ENCODE measurements around the gene TRANK1. TPM values are rescaled to one million over a fixed set of nuclear protein-coding genes. Genes with fewer than 3 reads are reported as not detected.
A peak's percentile ranks its signal among the peaks of the same experiment; 100 is the strongest.

TRANK1 gene
- total RNA-seq, 1 experiment from 2014 or later: 6.3 TPM

- H3K27ac ChIP-seq (ENCODE audit: low read depth, low read length, poor library complexity, severe bottlenecking): peak within 1 kb of the TSS; percentile 98
- DNase-seq (ENCODE audit: low spot score): peak; percentile 100
- TF ChIP-seq CTCF (conservative IDR thresholded peaks at IDR 0.05; ENCODE audit: low read depth, low read length): peak; percentile 31; the same call in 1 of the 2 replicates
- TF ChIP-seq EZH2 (IDR thresholded peaks at IDR 0.05; ENCODE audit: borderline replicate concordance, low read depth, low read length, poor library complexity, severe bottlenecking): no peak
- POLR2A ChIA-PET (ENCODE audit: low non-redundant PET): interaction anchor here (0.6 to 0.7 kb wide), 2 partner anchors 38 to 47 kb away, joined by 3 to 5 read pairs; no protein-coding TSS in a partner anchor
- H3K4me1 ChIP-seq (ENCODE audit: insufficient read depth, low read length, poor library complexity, severe bottlenecking): peaks cover 30% of the 10 kb centered on the region
- peak within 1 kb of the TSS; percentile 71 for H3K4me3 ChIP-seq (ENCODE audit: low read depth, low read length, poor library complexity, severe bottlenecking)
- H3K36me3 ChIP-seq (ENCODE audit: insufficient read depth, low read length, poor library complexity, severe bottlenecking): peaks cover 43% of the 10 kb centered on the region
- no peaks in the 10 kb centered on the region for H3K9me3 ChIP-seq (ENCODE audit: low read depth, low read length, poor library complexity, severe bottlenecking)
- CTCF ChIA-PET: interaction anchor here (0.5 to 2.0 kb wide), 3 partner anchors 33 to 201 kb away, joined by 3 to 7 read pairs (median 7); no protein-coding TSS in a partner anchor
- no TSS peak for BruUV-seq (replicated peaks)
- H3K27me3 ChIP-seq (replicated peaks; ENCODE audit: insufficient read depth, low read depth, low read length, poor library complexity): no peaks in the 10 kb centered on the region
- intact Hi-C loops (cut with micrococcal nuclease; ENCODE audit: unreplicated experiment): loop anchor here (5.0 kb wide), 1 partner anchor 101 kb away; no protein-coding TSS in a partner anchor
Observed at GRCh38 chr3:36992806-36993325, 48.0 kb upstream of the TRANK1 start, which contains the start of gene EPM2AIP1. Gene EPM2AIP1, minus strand, starts transcription at chr3:36993131. Its CDS starts 54 bp downstream, at chr3:36993077.

GRCh38 chr3:36991923-36992805, 47.3 kb upstream of the TRANK1 start:
- no peaks in the 10 kb centered on the region for H3K27me3 ChIP-seq (replicated peaks; ENCODE audit: insufficient read depth, low read depth, low read length, poor library complexity)
- BruUV-seq (replicated peaks): TSS peak; percentile 42
- DNase-seq (ENCODE audit: low spot score): no peak
- peaks cover 41% of the 10 kb centered on the region for H3K36me3 ChIP-seq (ENCODE audit: insufficient read depth, low read length, poor library complexity, severe bottlenecking)
- TF ChIP-seq CTCF (conservative IDR thresholded peaks at IDR 0.05; ENCODE audit: low read depth, low read length) (no peak), EZH2 (IDR thresholded peaks at IDR 0.05; ENCODE audit: borderline replicate concordance, low read depth, low read length, poor library complexity, severe bottlenecking) (no peak)
- H3K4me3 ChIP-seq (ENCODE audit: low read depth, low read length, poor library complexity, severe bottlenecking): peak overlapping the region; percentile 71
- intact Hi-C loops (cut with micrococcal nuclease; ENCODE audit: unreplicated experiment): loop anchor here (5.0 kb wide), 1 partner anchor 100 kb away; no protein-coding TSS in a partner anchor
- H3K9me3 ChIP-seq (ENCODE audit: low read depth, low read length, poor library complexity, severe bottlenecking): no peaks in the 10 kb centered on the region
- ChIA-PET POLR2A (ENCODE audit: low non-redundant PET) (interaction anchor here (0.7 kb wide), 1 partner anchor 46 kb away, joined by 3 read pairs; no protein-coding TSS in a partner anchor), CTCF (interaction anchor here (0.5 to 2.0 kb wide), 2 partner anchors 33 to 200 kb away, joined by 3 to 7 read pairs; no protein-coding TSS in a partner anchor)
- H3K4me1 ChIP-seq (ENCODE audit: insufficient read depth, low read length, poor library complexity, severe bottlenecking): peaks cover 34% of the 10 kb centered on the region
- peak overlapping the region; percentile 98 for H3K27ac ChIP-seq (ENCODE audit: low read depth, low read length, poor library complexity, severe bottlenecking)

- ChIA-PET CTCF (no interaction called here), POLR2A (ENCODE audit: low non-redundant PET) (no interaction called here)
- intact Hi-C loops (cut with micrococcal nuclease; ENCODE audit: unreplicated experiment): loop anchor here (5.0 kb wide), 1 partner anchor 99 kb away; no protein-coding TSS in a partner anchor
- no peaks in the 10 kb centered on the region for H3K9me3 ChIP-seq (ENCODE audit: low read depth, low read length, poor library complexity, severe bottlenecking)
- no peaks in the 10 kb centered on the region for H3K27me3 ChIP-seq (replicated peaks; ENCODE audit: insufficient read depth, low read depth, low read length, poor library complexity)
- H3K4me1 ChIP-seq (ENCODE audit: insufficient read depth, low read length, poor library complexity, severe bottlenecking): peaks cover 38% of the 10 kb centered on the region
- BruUV-seq (replicated peaks): no TSS peak
- peaks cover 42% of the 10 kb centered on the region for H3K36me3 ChIP-seq (ENCODE audit: insufficient read depth, low read length, poor library complexity, severe bottlenecking)
- H3K4me3 ChIP-seq (ENCODE audit: low read depth, low read length, poor library complexity, severe bottlenecking): peak overlapping the region; percentile 71
- TF ChIP-seq EZH2 (IDR thresholded peaks at IDR 0.05; ENCODE audit: borderline replicate concordance, low read depth, low read length, poor library complexity, severe bottlenecking) (no peak), CTCF (conservative IDR thresholded peaks at IDR 0.05; ENCODE audit: low read depth, low read length) (no peak)
- DNase-seq (ENCODE audit: low spot score): no peak
- H3K27ac ChIP-seq (ENCODE audit: low read depth, low read length, poor library complexity, severe bottlenecking): peak overlapping the region; percentile 98
Observed at GRCh38 chr3:36991147-36991546, 46.3 kb upstream of the TRANK1 start.
